ENCODE data around the gene SHPK. TPM values are rescaled to one million over a fixed set of nuclear protein-coding genes. Genes with fewer than 3 reads are reported as not detected.
A peak's percentile ranks its signal among the peaks of the same experiment; 100 is the strongest.

SHPK gene
- total RNA-seq, 6 donors from 2014 or later = 10.5 to 25.1 (median 12.4) TPM

GRCh38 chr17:3594051-3594800, 41.8 kb downstream of the SHPK start:
- 79 to 86% methylated on average over 11 of the region's 11 CpGs for WGBS, 2 donors
- DNase-seq (no peak), ATAC-seq (ENCODE audit: low FRiP score in 2 of 2) (no peak)
- H3K4me3 ChIP-seq = no peak overlapping the region
- H3K27me3 ChIP-seq = no peaks in the 10 kb centered on the region
- H3K9me3 ChIP-seq = no peaks in the 10 kb centered on the region
- H3K27ac ChIP-seq = no peak overlapping the region
- TF ChIP-seq CTCF (IDR thresholded peaks at IDR 0.05) = no peak
- TF ChIP-seq POLR2AphosphoS5 (IDR thresholded peaks at IDR 0.05) = no peak
- no peak for TF ChIP-seq POLR2A (IDR thresholded peaks at IDR 0.05)
- TF ChIP-seq EP300 (IDR thresholded peaks at IDR 0.05) = no peak
- H3K36me3 ChIP-seq = peaks cover 0 to 27% (median 16%) of the 10 kb centered on the region in 4 donors
- H3K4me1 ChIP-seq = no peaks in the 10 kb centered on the region

- H3K9me3 ChIP-seq = no peaks in the 10 kb centered on the region
- WGBS, 2 donors = 95 to 96% methylated on average over 5 of the region's 5 CpGs
- no peak for DNase-seq
- no peak for ATAC-seq (ENCODE audit: low FRiP score in 2 of 2)
- no peak overlapping the region for H3K27ac ChIP-seq
- peaks cover 0 to 33% (median 18%) of the 10 kb centered on the region in 4 donors for H3K36me3 ChIP-seq
- no peak for TF ChIP-seq POLR2AphosphoS5 (IDR thresholded peaks at IDR 0.05)
- no peak for TF ChIP-seq EP300 (IDR thresholded peaks at IDR 0.05)
- TF ChIP-seq POLR2A (IDR thresholded peaks at IDR 0.05) = no peak
- TF ChIP-seq CTCF (IDR thresholded peaks at IDR 0.05) = no peak
- H3K4me3 ChIP-seq = no peak overlapping the region
- H3K4me1 ChIP-seq = no peaks in the 10 kb centered on the region
- no peaks in the 10 kb centered on the region for H3K27me3 ChIP-seq
Measured at GRCh38 chr17:3593384-3593783, 42.7 kb downstream of the SHPK start.

GRCh38 chr17:3592216-3592860, 43.7 kb downstream of the SHPK start:
- no peak overlapping the region for H3K27ac ChIP-seq
- no peak overlapping the region for H3K4me3 ChIP-seq
- H3K9me3 ChIP-seq = no peaks in the 10 kb centered on the region
- TF ChIP-seq EP300 (IDR thresholded peaks at IDR 0.05) (no peak), CTCF (IDR thresholded peaks at IDR 0.05) (no peak), POLR2AphosphoS5 (IDR thresholded peaks at IDR 0.05) (no peak), POLR2A (IDR thresholded peaks at IDR 0.05) (no peak)
- H3K27me3 ChIP-seq = no peaks in the 10 kb centered on the region
- 91 to 96% methylated on average over 11 to 14 of the region's 15 CpGs for WGBS, 2 donors
- ATAC-seq (ENCODE audit: low FRiP score in 2 of 2) (no peak), DNase-seq (no peak)
- H3K36me3 ChIP-seq = peaks cover 0 to 44% (median 21%) of the 10 kb centered on the region in 4 donors
- H3K4me1 ChIP-seq = no peaks in the 10 kb centered on the region

- no peaks in the 10 kb centered on the region for H3K4me1 ChIP-seq
- ATAC-seq (ENCODE audit: low FRiP score in 2 of 2) (no peak), DNase-seq (peak in 1 of 2 donors; percentile 64)
- H3K36me3 ChIP-seq = peaks cover 0 to 58% (median 28%) of the 10 kb centered on the region in 4 donors
- no peaks in the 10 kb centered on the region for H3K9me3 ChIP-seq
- no peak overlapping the region for H3K4me3 ChIP-seq
- H3K27me3 ChIP-seq = no peaks in the 10 kb centered on the region
- no peak for TF ChIP-seq EP300 (IDR thresholded peaks at IDR 0.05)
- TF ChIP-seq CTCF (IDR thresholded peaks at IDR 0.05) = no peak
- TF ChIP-seq POLR2A (IDR thresholded peaks at IDR 0.05) = no peak
- no peak for TF ChIP-seq POLR2AphosphoS5 (IDR thresholded peaks at IDR 0.05)
- H3K27ac ChIP-seq = no peak overlapping the region
- 76 to 100% methylated on average over 3 to 8 of the region's 15 CpGs for WGBS, 2 donors
Measured at GRCh38 chr17:3590768-3591167, 45.3 kb downstream of the SHPK start.

Measured in upper lobe of left lung (tissue), 6 donors.